ENCODE measurements around the gene EIF2AK2. TPM values are rescaled to one million over a fixed set of nuclear protein-coding genes. Genes with fewer than 3 reads are reported as not detected.

EIF2AK2 gene
- total RNA-seq, 1 experiment from 2014 or later: 41.7 TPM

DNA sequence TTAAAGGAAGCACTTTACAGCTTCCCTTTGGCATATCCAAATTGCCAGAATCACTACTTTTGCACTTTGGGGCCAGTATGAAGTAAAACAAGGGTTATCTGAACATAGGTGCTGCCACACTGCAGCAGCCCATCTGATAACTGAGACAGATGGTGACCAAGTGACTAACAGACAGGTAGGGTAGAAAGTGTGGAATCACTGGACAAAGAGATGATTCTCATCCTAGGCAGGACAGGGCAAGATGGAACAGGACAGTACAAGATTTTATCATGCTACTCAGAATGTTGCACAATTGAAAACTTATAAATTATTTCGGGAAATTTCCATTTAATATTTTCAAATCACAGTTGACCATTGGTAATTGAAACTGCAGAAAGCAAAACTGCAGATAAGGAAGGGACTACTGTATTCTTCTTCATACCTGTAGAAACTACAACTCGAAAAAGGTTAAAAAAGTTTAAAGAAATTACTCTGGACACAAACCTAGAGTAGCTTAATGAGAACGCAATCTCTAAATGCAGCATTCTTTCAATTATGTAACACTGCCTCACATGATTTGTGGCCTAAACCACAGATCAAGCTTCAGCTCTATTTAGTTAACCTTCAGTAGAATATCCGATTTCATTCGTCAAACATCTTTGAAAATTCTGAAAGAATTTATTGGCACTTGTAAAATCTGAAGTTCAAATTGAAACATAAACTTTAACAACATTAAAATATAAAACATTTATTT lies 104.0 kb downstream of the EIF2AK2 start:
- Mint-ChIP-seq H3K27me3 (ENCODE audit: insufficient read depth, unreplicated experiment) (no peaks in the 10 kb centered on the region), H3K36me3 (ENCODE audit: insufficient read depth, unreplicated experiment) (peaks cover 23% of the 10 kb centered on the region), H3K9me3 (ENCODE audit: unreplicated experiment) (no peaks in the 10 kb centered on the region), H3K4me1 (ENCODE audit: low read depth, unreplicated experiment) (no peaks in the 10 kb centered on the region), H3K4me3 (ENCODE audit: unreplicated experiment) (no peak overlapping the region), H3K27ac (ENCODE audit: unreplicated experiment) (no peak overlapping the region)
- ChIA-PET POLR2A (no interaction called here), CTCF (interaction anchor here (0.6 kb wide), 2 partner anchors 231 to 1180 kb away, joined by 3 read pairs; no protein-coding TSS in a partner anchor)
- Histone ChIP-seq H3K9me3 (no peaks in the 10 kb centered on the region), H3K4me1 (no peaks in the 10 kb centered on the region), H3K4me3 (ENCODE audit: low read depth, low read length) (no peak overlapping the region), H3K36me3 (ENCODE audit: control insufficient read depth, insufficient read depth, low read length) (no peaks in the 10 kb centered on the region), H3K27me3 (replicated peaks; ENCODE audit: control insufficient read depth, insufficient read depth, low read length) (no peaks in the 10 kb centered on the region)
- no peak for TF ChIP-seq CTCF (IDR thresholded peaks at IDR 0.05; ENCODE audit: insufficient read depth in 1 of 2, low read depth in 1 of 2, low read length in 1 of 2, severe bottlenecking in 1 of 2, unreplicated experiment in 1 of 2)
- no peak for DNase-seq
- no TSS peak for BruUV-seq (replicated peaks)
- intact Hi-C loops (cut with micrococcal nuclease; ENCODE audit: unreplicated experiment): no loop called here

Other genes starting within 250 kb of the EIF2AK2 start
- gene STRN, start 190.4 kb downstream of the EIF2AK2 start, total RNA-seq (2022): 36.8 and 38.9 TPM in 2 replicates
- 15.3 and 16.1 TPM in 2 replicates for gene HEATR5B, start 72.6 kb downstream of the EIF2AK2 start, total RNA-seq (2022)
- gene GPATCH11, start 72.5 kb downstream of the EIF2AK2 start, total RNA-seq (2022): 7.5 and 8.3 TPM in 2 replicates
- not detected in 2 replicates for gene SULT6B1, start 31.7 kb upstream of the EIF2AK2 start, total RNA-seq (2022)
- 55.3 and 56.0 TPM in 2 replicates for gene CEBPZOS, start 39.5 kb upstream of the EIF2AK2 start, total RNA-seq (2022)
- 93.3 and 95.4 TPM in 2 replicates for gene CEBPZ, start 74.6 kb upstream of the EIF2AK2 start, total RNA-seq (2022)
- gene NDUFAF7, start 74.7 kb upstream of the EIF2AK2 start, total RNA-seq (2022): 34.3 and 38.0 TPM in 2 replicates
- gene PRKD3, start 167.9 kb upstream of the EIF2AK2 start, total RNA-seq (2022): 40.2 and 41.2 TPM in 2 replicates
- 4.7 and 6.3 TPM in 2 replicates for gene QPCT, start 187.7 kb upstream of the EIF2AK2 start, total RNA-seq (2022)